SK-N-SH (cell line): Measurements from ENCODE around the gene COLQ.

ENCODE experiments used
- CHD2 ChIP-seq: fragments of 150-350 bp; IDR thresholded peaks from 2 replicates; pipeline ENCODE4 v1.6.1; 2018; ENCODE audit warnings: low read length; ENCODE audit not compliant: partially characterized antibody
- EP300 ChIP-seq, 2 experiments: IDR thresholded peaks; 2 replicates each; pipeline versions ENCODE4 v1.4.0 to v1.6.1; 2012; ENCODE audit warnings: borderline replicate concordance in 1 of 2, low read depth in 1 of 2, low read length in 1 of 2
- MEF2A ChIP-seq: IDR thresholded peaks from 2 replicates; pipeline ENCODE4 v1.4.0; 2012; ENCODE audit warnings: low read depth, borderline replicate concordance
- POLR2AphosphoS5 ChIP-seq: IDR thresholded peaks from 2 replicates; pipeline ENCODE4 v1.6.1; 2012; ENCODE audit warnings: low read depth, low read length
- RAD21 ChIP-seq: IDR thresholded peaks from 2 replicates; pipeline ENCODE4 v1.6.1; 2012; ENCODE audit warnings: mild to moderate bottlenecking, low read length
- RCOR1 ChIP-seq: fragments of 150-350 bp; IDR thresholded peaks from 2 replicates; pipeline ENCODE4 v1.6.1; 2017; ENCODE audit warnings: antibody characterized with exemption, low read length
- SIN3A ChIP-seq: IDR thresholded peaks from 2 replicates; pipeline ENCODE4 v1.6.1; 2012; ENCODE audit warnings: low read depth, mild to moderate bottlenecking, low read length, moderate library complexity, borderline replicate concordance
- TAF1 ChIP-seq: IDR thresholded peaks from 2 replicates; pipeline ENCODE4 v1.6.1; 2012; ENCODE audit warnings: low read depth, mild to moderate bottlenecking, low read length, moderate library complexity, borderline replicate concordance
- TCF12 ChIP-seq: IDR thresholded peaks from 2 replicates; pipeline ENCODE4 v1.4.0; 2012
- YY1 ChIP-seq: IDR thresholded peaks from 2 replicates; pipeline ENCODE4 v1.4.0; 2012; ENCODE audit warnings: low read depth, mild to moderate bottlenecking
- TF ChIP-seq, protein P1 (sequence below): fragments of 200-600 bp; sonication (generic); IDR thresholded peaks from 2 replicates; pipeline ENCODE4 v1.6.1; 2017; ENCODE audit warnings: antibody characterized with exemption, mild to moderate bottlenecking, moderate library complexity
- TF ChIP-seq, protein P2 (sequence below): fragments of 150-350 bp; IDR thresholded peaks from 2 replicates; pipeline ENCODE4 v1.6.1; 2017; ENCODE audit warnings: antibody characterized with exemption, low read length, low read depth, borderline replicate concordance
- TF ChIP-seq, protein P3 (sequence below): IDR thresholded peaks from 2 replicates; pipeline ENCODE4 v1.4.0; 2012; ENCODE audit warnings: low read depth, borderline replicate concordance
- TF ChIP-seq, protein P4 (sequence below): IDR thresholded peaks from 2 replicates; pipeline ENCODE4 v1.6.1; 2012; ENCODE audit warnings: mild to moderate bottlenecking, low read depth, low read length, moderate library complexity

DNA sequence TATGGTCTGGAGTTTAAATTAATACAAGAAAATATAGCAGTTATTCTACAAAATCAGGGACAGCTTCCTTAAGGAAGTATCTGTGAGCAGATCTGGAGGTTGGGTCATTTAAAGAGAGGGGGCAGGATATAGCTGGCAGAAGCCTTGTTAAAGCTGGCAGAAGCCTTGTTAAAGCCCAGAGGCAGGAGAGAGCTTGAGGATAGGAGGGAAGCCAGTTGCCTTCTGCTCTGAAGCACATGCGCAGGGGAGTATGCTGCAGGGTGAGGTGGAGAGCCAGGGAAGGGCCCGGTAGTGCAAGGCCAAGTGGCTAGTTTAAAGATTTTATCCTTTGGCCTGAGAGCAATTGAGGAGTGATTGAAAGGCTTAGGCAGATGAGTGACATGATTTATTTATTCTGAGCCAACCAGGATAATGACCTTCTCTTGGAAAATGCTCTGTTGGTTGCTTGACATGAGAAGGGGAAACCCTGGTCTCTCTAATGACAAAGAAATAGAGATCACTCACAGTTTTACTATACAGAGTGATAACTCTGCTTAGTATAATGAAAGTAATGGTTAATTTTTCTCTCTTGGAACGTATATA is 90.2 kb downstream of the COLQ start:
- TF ChIP-seq, protein P1, sequence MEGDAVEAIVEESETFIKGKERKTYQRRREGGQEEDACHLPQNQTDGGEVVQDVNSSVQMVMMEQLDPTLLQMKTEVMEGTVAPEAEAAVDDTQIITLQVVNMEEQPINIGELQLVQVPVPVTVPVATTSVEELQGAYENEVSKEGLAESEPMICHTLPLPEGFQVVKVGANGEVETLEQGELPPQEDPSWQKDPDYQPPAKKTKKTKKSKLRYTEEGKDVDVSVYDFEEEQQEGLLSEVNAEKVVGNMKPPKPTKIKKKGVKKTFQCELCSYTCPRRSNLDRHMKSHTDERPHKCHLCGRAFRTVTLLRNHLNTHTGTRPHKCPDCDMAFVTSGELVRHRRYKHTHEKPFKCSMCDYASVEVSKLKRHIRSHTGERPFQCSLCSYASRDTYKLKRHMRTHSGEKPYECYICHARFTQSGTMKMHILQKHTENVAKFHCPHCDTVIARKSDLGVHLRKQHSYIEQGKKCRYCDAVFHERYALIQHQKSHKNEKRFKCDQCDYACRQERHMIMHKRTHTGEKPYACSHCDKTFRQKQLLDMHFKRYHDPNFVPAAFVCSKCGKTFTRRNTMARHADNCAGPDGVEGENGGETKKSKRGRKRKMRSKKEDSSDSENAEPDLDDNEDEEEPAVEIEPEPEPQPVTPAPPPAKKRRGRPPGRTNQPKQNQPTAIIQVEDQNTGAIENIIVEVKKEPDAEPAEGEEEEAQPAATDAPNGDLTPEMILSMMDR, result no peak
- TF ChIP-seq YY1 (no peak), RAD21 (no peak), POLR2AphosphoS5 (no peak), CHD2 (no peak), MEF2A (no peak), TAF1 (no peak), EP300 (IDR thresholded peaks at IDR 0.05; ENCODE audit: borderline replicate concordance in 1 of 2, low read depth in 1 of 2, low read length in 1 of 2) (no peak), SIN3A (no peak), TCF12 (no peak), RCOR1 (no peak)
- TF ChIP-seq, protein P2, sequence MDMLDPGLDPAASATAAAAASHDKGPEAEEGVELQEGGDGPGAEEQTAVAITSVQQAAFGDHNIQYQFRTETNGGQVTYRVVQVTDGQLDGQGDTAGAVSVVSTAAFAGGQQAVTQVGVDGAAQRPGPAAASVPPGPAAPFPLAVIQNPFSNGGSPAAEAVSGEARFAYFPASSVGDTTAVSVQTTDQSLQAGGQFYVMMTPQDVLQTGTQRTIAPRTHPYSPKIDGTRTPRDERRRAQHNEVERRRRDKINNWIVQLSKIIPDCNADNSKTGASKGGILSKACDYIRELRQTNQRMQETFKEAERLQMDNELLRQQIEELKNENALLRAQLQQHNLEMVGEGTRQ, result no peak
- TF ChIP-seq, protein P3, sequence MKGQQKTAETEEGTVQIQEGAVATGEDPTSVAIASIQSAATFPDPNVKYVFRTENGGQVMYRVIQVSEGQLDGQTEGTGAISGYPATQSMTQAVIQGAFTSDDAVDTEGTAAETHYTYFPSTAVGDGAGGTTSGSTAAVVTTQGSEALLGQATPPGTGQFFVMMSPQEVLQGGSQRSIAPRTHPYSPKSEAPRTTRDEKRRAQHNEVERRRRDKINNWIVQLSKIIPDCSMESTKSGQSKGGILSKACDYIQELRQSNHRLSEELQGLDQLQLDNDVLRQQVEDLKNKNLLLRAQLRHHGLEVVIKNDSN, result no peak
- TF ChIP-seq, protein P4, sequence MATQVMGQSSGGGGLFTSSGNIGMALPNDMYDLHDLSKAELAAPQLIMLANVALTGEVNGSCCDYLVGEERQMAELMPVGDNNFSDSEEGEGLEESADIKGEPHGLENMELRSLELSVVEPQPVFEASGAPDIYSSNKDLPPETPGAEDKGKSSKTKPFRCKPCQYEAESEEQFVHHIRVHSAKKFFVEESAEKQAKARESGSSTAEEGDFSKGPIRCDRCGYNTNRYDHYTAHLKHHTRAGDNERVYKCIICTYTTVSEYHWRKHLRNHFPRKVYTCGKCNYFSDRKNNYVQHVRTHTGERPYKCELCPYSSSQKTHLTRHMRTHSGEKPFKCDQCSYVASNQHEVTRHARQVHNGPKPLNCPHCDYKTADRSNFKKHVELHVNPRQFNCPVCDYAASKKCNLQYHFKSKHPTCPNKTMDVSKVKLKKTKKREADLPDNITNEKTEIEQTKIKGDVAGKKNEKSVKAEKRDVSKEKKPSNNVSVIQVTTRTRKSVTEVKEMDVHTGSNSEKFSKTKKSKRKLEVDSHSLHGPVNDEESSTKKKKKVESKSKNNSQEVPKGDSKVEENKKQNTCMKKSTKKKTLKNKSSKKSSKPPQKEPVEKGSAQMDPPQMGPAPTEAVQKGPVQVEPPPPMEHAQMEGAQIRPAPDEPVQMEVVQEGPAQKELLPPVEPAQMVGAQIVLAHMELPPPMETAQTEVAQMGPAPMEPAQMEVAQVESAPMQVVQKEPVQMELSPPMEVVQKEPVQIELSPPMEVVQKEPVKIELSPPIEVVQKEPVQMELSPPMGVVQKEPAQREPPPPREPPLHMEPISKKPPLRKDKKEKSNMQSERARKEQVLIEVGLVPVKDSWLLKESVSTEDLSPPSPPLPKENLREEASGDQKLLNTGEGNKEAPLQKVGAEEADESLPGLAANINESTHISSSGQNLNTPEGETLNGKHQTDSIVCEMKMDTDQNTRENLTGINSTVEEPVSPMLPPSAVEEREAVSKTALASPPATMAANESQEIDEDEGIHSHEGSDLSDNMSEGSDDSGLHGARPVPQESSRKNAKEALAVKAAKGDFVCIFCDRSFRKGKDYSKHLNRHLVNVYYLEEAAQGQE, result no peak
